ENCODE measurements around the gene PLEKHH1.
A peak's percentile ranks its signal among the peaks of the same experiment; 100 is the strongest.
"Not testable (repeated sequence)": the region's sequence is repeated elsewhere in the genome, so short reads cannot be mapped to it uniquely, and the experiment has no call there.

Gene PLEKHH1

DNA sequence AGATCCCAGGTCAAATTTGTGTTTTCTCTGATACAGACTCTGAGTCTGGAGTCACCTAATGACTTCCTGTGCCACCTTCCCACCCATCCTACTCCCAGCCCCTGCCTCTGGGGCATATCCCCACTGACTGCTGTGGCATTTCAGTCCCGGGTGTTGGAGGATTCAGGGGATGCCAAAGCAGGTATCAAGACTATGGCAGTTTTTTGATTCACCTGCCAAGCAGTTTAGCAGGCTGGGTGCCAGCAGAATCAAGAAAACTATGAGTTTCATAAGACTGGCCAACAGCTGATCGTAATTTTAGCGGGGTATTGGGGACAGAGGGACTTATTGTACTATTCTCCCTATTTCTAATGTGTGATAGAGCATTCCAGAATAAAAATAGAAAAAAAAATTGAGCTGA lies 4.6 kb downstream of the PLEKHH1 start:
- no peak for DNase-seq (ENCODE audit: low read depth)
- TF ChIP-seq, protein P1, sequence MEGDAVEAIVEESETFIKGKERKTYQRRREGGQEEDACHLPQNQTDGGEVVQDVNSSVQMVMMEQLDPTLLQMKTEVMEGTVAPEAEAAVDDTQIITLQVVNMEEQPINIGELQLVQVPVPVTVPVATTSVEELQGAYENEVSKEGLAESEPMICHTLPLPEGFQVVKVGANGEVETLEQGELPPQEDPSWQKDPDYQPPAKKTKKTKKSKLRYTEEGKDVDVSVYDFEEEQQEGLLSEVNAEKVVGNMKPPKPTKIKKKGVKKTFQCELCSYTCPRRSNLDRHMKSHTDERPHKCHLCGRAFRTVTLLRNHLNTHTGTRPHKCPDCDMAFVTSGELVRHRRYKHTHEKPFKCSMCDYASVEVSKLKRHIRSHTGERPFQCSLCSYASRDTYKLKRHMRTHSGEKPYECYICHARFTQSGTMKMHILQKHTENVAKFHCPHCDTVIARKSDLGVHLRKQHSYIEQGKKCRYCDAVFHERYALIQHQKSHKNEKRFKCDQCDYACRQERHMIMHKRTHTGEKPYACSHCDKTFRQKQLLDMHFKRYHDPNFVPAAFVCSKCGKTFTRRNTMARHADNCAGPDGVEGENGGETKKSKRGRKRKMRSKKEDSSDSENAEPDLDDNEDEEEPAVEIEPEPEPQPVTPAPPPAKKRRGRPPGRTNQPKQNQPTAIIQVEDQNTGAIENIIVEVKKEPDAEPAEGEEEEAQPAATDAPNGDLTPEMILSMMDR (IDR thresholded peaks at IDR 0.05; ENCODE audit: control insufficient read depth, extremely low read depth, insufficient read depth): no peak
- no peak overlapping the region for H3K4me3 ChIP-seq (ENCODE audit: low read depth, low read length)

DNA sequence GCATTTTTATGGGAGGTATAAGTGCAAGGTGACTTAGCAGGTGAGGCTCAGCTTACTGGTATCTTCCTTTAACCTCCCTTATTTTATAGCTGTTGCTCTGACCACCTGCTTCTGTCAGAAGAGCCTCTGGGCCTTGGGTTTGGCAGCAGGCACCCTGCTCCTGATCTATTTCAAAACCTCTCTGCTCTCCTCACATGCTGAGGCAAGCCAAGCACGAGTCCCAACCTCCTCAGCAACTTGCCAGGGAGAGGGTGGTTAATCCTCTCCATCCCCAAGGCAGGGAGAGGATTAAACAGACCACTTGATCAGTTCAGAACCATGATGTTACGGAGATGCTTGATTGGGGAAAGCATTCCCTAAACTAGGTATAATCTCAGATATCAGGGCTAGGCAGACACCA lies 5.4 kb downstream of the PLEKHH1 start:
- no peak overlapping the region for H3K4me3 ChIP-seq (ENCODE audit: low read depth, low read length)
- TF ChIP-seq, protein P1 (IDR thresholded peaks at IDR 0.05; ENCODE audit: control insufficient read depth, extremely low read depth, insufficient read depth): no peak
- no peak for DNase-seq (ENCODE audit: low read depth)

DNA sequence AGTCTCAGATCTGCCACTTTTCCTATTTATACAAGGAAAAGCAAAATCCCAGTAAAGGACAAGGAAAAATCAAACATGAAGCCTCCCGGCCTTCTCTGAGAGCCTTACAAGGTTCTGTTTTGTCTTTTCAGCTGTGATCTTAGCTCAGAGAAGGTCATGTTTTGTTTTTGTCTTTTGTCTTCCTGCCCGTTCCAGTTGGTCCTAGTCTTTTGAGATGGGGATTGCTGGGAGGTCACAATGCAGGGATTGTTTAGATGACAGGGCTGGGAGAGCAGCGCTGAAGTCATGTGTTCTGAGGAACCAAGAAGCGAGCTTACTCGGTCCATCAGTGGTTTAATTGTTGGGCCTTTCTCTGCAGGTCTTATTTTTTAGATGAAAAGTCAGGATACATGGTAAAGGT lies 6.0 kb downstream of the PLEKHH1 start:
- TF ChIP-seq, protein P1 (IDR thresholded peaks at IDR 0.05; ENCODE audit: control insufficient read depth, extremely low read depth, insufficient read depth): no peak
- H3K4me3 ChIP-seq (ENCODE audit: low read depth, low read length): no peak overlapping the region
- DNase-seq (ENCODE audit: low read depth): no peak

DNA sequence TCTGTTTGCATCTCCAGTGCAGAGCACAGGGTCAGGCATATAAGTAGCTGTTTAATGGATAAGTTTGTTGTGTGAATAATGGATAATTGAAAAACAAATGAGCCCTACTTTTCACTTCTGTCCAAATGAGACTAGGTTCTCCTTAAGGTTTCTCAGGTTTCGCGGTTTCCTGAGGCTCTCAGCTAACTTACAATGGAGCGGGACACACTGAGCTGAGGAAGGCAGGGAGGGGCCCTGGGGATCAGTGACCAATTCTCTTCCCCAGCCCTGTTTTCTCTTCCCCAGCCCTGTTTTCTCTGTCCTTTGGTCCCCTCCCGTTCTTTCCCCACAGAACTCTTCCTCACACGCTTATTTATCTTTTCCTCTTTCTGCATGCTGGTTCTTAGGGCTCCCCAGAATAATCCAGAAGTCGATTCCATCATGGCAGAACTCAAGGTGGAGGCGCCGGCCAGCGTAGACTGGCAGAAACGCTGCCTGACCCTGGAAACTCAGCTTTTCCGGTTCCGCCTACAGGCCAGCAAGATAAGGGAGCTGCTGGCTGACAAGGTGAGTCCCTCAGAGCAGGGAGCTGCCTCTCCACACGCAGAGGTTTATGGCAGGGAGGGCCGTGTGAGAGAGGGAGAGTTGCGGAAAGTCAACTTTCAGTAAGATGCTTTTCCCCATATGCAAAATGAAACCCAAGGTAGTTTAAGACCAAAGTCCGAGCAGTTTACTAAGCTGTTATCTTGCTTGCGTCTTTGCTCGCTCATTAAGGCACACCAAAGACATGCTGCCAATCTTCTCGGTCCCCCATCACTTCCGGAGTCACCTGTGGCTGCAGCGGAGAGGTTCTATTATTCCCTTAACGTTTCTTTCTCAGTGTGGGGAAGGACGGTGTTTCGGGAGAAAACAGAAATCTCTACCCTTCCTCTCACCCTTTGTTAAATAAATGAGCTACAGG lies 8.6 kb downstream of the PLEKHH1 start:
- no peak overlapping the region for H3K4me3 ChIP-seq (ENCODE audit: low read depth, low read length)
- TF ChIP-seq, protein P1 (IDR thresholded peaks at IDR 0.05; ENCODE audit: control insufficient read depth, extremely low read depth, insufficient read depth): no peak
- DNase-seq (ENCODE audit: low read depth): no peak

DNA sequence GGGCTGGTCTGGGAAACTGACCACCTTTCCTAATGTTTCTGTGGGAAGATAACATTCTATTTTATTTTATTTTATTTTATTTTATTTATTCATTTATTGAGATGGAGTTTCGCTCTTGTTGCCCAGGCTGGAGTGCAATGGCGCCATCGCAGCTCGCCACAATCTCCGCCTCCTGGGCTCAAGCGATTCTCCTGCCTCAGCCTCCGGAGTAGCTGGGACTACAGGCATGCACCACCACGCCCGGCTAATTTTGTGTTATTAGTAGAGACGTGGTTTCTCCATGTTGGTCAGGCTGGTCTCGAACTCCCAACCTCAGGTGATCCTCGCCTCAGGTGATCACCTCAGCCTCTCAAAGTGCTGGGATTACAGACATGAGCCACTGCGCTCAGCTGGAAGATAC lies 9.5 kb downstream of the PLEKHH1 start:
- H3K4me3 ChIP-seq (ENCODE audit: low read depth, low read length); DNase-seq (ENCODE audit: low read depth): not testable (repeated sequence)

DNA sequence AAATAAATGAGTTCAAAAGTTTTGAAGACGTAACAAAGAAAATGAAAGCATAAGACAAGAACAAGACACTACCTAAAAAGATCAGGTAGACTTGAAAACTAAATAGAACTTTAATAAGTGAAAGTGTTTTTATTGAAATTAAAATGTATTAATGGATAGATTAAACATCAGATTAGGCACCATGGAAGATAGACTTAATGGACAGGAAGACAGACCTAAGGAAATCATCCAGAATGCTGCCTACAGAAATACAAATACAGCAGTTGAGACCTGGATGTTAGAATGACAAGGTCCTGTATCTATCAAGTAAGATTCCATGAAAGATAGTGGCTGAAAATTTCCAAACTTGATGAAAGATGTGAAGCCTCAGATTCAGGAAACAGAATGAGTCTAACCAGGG lies 11.5 kb downstream of the PLEKHH1 start:
- TF ChIP-seq, protein P1 (IDR thresholded peaks at IDR 0.05; ENCODE audit: control insufficient read depth, extremely low read depth, insufficient read depth): no peak
- H3K4me3 ChIP-seq (ENCODE audit: low read depth, low read length): no peak overlapping the region
- DNase-seq (ENCODE audit: low read depth): no peak

DNA sequence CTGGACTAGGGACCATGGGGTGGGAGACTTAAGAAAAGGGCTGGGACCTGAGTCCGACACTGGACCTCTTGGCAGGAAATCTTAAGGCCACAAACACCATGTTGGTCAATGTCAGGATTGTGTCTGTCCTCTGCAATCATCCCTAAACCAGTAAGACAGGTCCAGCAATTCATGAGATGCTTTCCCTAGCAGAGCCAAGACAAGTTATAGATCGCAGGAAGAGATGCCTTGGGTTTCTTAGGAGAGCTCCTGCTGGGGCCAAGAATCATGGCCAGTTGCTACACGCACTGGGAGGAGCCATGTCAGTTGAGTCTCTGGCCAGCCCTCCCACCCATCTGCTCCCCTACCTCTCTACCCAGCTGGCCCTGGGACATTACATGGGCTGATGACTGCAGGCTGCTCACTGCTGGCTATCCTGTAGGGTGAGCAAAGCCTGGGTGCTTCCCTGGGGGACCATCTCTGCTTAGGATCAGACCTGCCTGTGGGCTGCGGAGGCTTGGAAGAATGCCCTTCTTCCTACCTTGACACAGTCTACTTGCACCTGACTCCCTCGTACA lies 14.2 kb downstream of the PLEKHH1 start:
- TF ChIP-seq, protein P1 (IDR thresholded peaks at IDR 0.05; ENCODE audit: control insufficient read depth, extremely low read depth, insufficient read depth): no peak
- peak; percentile 91 for DNase-seq (ENCODE audit: low read depth)
- no peak overlapping the region for H3K4me3 ChIP-seq (ENCODE audit: low read depth, low read length)
